HG03575 (cell line): ENCODE results near the gene SIPA1L3.

Source experiments
- ATAC-seq: cut with Tn5 transposase; IDR thresholded peaks from one replicate; pipeline ENCODE4 v1.9.1; 2021; ENCODE audit not compliant: unreplicated experiment, insufficient number of reproducible peaks, low FRiP score; ENCODE audit errors: extremely low read depth

SIPA1L3 gene

DNA sequence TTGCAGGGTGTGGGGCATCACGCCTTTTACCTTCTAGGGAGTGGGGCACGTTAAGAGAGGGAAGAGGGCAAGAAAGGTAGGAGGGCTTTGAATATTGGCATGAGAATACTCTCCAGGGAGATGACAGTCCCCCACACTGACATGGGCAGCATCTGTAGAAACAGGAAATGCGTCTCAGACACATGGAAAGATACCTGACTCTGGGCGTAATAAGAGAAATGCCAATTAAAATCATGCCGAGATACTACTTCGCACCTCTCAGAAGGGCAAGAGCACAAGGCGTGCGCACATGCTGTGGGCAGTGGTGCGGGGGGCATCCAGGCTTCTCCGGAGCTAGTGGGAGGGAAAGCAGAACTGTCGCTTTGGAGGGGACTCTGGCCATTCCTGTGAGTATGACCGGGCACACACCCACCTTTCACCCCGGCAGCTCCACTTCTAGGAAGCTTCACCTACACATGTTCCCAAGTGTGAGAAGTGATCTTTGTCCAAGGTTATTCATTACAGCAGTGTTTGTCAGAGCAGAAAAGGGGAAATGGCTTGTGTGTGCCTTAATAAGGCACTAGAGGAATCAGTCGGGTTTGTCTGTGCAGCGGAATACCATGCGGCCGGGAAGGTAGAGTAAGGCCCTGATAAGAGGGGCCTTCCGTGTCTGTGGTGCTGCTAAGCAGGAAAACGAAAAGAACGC, 99.5 kb downstream of the SIPA1L3 start:
- no peak for ATAC-seq

DNA sequence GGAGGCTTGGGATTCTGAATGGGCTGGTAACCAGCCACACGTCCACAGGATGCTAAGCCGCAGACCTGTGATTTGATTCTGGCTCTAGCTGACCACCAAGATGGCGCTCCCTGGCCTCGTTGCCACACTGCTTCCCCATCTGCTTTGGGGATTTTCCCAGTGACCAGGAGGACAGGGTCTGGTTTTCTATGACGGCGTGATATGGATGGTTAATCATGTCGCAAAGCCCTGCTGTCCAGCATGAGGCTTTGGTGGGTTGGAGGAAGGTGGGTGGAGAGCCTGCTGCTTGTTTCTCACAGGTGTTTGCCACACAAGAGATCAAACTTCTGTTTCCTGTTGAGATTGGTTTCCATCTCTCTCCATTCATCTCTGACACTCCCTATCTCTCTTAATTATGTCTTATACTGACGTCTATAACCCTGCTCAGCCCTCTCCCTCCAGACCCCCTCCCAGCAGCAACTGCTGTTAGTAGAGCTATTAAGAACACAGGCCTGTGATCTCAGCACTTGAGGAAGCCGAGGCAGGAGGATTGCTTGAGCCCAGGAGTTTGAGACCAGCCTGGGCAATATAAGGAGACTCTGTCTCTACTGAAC, 102.7 kb downstream of the SIPA1L3 start:
- no peak for ATAC-seq

DNA sequence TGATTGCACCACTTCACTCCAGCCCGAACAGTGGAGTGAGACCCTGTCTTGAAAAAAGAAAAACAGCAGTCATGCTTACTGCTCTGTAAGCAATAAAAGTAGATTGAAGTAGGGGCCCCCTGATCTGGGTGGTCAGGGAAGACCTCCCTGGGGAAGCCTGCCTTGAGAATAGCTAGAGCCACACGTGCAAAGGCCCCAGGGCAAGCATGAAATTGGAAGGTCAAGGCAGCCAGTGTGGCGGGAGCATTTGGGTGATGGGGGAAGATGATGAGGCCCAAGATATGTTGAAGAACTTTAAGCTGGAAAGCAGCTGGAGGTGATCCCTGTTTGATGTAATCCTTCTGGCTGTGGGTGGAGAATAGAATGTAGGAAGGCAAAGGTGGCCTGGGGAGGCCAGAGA, 104.4 kb downstream of the SIPA1L3 start:
- ATAC-seq, result no peak

DNA sequence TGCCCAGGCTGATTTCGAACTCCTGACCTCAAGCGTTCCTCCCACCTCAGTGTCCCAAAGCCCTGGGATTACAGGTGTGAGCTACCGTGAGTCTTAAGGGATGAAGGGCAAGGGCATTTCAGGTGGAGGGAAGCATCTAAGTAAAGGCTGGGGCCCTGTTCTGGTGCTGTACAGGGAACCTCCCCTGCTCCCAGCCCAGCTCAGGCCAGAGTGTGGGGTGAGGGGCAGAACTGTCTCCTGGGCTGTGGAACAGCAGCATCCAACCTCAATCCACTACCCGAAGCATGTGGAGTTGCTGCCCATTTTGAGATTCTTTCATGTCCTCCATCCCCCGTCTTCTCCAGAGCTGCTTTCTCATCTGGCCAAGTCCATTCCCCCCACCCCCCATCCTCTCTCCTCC, 105.3 kb downstream of the SIPA1L3 start:
- ATAC-seq, result no peak

DNA sequence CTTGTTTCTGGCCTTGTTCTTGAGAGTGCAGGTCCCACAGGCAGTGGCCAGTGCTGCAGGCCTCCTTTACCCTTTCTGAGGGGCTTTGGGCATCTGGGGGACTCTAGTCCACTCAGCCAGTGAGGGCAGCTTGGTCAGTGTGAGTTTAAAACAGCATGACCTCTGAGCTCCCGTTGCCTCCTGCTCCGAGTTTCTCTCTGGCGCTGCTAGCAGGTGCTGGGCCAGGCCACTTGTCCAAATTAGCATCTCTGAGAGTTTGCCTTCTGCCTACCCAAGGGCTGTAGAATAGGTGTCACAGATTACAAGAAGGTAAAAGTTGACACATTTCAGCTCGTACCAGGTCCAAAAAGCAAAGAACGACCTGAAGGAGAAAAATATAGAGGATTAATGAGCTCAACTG, 105.9 kb downstream of the SIPA1L3 start:
- ATAC-seq, result no peak

DNA sequence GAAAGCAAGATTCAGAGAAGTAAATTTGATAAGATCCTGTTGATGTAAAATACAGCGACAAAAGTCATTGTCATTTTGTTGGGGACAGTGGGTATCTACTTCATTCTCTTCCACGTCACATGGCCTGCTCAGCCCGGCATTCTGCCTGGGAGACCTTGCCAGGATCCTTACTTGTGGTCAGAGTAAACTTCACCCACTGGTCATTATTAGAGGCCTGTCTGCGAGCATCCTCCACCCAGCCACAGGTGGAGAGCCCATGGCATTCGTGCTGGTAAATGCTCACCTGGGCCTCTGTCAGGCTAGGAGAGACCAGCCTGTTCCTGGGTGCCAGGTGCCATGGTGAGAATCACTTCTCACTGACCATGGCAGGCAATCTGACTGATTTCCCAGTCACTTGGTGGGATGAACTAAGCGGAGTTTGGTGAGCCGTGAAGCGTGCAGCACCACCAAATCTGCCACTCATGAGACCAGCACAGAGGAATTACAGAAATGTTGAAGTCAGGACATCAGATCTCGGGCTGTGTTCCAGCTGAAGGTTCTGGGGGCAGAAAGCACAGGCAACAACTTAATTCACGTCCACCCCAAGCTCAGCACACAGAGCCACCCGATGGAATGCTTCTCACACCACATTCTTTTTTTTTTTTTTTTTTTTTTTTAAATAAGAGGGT, 107.0 kb downstream of the SIPA1L3 start:
- no peak for ATAC-seq

DNA sequence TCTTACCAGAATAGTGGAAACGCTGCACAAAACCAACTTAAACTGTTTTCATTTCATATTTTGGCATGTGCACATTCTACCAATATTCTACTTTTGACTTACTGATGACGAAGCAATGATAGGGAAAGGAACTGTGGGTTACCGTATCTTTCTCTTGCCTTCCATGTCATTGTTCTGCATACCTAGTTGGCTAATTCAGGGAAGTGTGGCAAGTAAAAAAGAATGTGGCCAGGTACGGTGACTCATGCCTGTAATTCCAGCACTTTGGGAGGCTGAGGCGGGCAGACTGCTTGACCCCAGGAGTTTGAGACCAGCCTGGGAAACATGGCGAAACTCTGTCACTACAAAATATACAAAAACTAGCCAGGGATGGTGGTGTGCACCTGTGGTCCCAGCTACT, 108.2 kb downstream of the SIPA1L3 start:
- ATAC-seq, result no peak

DNA sequence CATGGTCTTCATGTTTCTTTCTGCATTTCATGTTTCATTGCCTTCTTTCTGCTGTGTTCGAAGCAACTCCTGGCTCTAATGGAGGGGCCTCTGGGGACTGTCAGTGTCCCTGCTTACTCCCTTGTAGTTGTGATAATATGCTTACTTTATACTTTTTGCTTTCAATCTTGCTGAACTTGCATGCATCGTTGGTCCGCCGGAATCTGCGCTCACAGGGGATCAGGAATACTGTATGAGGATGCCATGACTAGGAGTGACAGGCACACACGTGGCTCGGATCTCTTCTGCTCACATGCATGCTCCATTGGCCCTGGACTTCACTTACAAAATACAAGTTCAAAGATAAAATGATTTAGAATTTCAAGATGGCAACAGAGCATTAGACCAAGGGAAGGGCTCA, 108.8 kb downstream of the SIPA1L3 start:
- ATAC-seq, result no peak

DNA sequence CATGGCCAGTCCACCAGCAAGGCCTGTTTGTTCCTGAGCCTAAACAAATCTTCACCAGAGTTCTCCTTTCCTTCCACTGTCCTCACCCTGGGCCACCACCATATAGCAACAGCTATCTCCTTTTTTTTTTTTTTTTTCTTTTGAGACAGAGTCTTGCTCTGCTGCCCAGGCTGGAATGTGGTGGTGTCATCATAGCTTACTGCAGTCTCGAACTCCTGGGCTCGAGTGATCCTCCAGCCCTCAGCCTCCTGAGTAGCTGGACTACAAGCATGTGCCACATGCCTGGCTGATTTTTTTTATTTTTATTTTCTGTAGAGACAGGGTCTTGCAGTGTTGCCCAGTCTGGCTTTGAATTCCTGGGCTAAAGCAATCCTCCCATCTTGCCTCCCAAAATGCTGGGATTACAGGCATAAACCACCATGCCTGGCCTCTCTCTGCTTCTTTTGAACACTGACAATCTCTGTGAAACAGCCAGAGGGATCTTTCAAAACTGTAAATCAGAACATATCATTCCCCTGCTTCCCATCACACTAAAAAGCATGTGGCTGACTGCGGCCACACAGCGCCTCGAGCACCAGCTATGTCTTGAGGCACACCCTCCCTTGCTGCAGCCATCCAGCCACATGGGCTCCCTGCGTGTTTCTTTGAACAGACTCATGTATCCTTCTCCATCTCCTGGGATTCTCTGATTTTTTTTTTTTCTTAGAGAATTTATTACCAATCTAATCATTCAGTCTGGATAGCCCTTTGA, 110.6 kb downstream of the SIPA1L3 start:
- no peak for ATAC-seq

DNA sequence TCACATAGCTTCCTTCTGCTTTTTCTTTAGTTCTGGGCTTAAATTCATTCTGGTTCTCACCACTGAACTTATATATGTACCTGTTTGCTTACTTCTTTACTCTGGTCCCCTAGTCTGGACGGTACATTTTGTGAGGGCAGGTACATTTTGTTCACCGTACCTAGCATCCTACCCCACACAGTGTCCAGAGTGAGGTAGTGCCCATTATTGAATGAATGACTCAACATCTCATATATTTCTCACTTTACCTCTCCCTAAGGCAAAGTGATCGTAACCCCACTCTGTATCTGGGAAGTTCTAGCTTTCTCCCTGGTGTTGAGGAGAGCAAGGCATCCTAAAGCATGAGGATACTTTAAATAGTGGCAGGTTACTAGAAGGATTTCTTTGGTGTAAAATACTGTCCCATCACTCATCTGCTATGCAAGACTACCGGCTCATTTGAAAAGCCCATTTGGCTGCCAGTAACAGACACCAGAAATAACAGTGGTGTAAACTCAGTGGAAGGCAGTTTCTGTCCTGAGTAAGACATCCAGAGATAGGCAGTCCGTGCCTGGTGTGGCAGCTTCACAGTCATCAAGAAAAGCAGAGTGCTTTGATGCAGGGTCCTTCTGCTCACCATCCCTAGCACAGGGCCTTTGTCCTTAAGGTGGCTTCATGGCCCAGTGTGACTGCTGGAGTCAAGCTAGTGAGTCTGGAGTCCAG, 111.8 kb downstream of the SIPA1L3 start:
- ATAC-seq, result no peak

DNA sequence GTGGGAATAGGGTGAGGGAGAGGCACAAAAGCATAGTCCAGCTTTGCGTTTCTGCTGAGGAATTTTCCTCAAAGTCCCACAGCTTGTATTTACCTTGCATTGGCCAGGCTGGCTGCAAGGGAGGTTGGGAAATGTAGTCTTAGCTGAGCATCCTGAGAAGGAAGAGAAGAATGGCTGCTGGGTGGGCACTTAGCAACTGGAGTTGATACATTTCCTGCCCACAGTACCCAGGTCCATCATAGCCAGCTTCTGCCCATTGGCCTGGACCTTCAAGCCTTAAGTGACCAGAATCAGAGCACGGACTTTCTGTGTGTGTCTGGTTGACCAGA, 112.4 kb downstream of the SIPA1L3 start:
- no peak for ATAC-seq

DNA sequence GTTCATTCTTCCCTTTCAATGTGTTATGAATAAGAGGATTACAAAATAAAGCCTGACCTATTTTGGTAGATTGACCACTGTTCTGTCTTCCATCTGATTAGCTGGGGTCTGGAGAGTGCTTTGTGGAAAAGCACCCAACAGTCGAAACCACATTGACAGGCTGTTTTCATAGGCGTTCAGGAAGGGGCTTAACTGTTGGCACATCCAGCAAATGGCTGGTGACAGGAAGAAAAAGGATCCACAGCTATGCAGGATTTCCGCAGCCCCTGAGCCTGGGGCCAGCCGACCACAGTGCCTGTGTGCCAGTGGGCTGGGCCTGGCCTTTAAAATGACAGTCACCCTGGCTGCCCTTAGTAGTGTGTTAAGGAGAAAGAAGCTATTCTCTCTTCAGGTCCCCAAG, 113.3 kb downstream of the SIPA1L3 start:
- ATAC-seq, result no peak

DNA sequence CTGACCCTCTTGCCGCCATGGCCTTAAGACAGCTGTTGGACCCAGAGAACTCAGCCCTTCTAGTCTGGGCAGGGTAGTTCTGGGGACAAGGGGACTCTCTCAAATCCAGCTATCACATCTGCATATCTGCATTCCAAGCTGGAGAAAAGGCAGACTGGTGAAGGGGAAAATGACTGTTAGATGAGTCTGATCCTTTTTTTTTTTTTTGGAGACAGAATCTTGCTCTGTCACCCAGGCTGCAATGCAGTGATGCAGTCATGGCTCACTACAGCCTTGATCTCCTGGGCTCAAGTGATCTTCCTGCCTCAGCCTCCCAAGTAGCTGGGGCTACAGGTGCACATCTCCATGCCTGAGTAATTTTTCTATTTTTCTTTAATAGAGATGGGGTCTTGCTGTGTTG, 114.3 kb downstream of the SIPA1L3 start:
- no peak for ATAC-seq

DNA sequence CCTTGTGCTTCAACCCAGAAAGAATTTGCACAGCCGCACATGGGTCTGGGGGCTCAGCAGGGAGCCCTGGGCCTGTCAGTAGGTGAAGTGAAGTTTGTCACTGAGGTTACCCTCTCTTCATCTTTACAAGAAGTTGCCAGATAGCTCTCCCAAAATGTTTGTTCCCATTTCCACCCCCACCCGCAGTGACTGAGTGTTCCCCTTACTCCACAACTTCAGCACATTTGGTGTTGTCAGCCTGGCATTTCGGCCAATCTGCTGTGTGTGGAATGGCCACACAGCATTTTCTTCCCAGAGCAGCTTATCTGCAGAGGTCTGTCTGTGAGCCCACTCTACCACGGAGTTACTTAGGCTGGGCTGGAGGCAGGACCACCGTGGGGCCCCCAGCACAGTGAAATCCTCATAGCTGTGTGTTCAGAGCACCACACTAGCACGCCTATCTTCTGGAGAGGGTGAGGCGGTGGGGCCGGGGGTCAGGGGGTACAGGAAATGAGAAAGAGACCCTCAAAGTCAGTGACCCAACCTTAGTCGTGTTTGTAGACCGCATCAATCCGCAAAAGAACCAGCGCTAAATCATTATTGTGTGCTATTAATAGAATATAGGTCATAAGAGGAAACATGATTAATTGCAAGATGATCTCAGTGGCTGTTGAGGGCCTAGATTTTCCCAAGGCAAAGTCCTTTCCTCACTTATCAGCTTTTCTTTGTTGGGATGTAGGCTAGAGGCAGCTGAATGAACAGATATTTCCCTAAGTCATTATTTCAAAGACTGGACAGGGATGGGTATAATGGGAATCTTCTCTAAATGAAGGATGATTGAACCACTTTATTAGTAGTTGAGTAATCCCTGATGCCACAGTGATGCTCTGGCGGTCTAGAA, 116.0 kb downstream of the SIPA1L3 start:
- ATAC-seq, result no peak

DNA sequence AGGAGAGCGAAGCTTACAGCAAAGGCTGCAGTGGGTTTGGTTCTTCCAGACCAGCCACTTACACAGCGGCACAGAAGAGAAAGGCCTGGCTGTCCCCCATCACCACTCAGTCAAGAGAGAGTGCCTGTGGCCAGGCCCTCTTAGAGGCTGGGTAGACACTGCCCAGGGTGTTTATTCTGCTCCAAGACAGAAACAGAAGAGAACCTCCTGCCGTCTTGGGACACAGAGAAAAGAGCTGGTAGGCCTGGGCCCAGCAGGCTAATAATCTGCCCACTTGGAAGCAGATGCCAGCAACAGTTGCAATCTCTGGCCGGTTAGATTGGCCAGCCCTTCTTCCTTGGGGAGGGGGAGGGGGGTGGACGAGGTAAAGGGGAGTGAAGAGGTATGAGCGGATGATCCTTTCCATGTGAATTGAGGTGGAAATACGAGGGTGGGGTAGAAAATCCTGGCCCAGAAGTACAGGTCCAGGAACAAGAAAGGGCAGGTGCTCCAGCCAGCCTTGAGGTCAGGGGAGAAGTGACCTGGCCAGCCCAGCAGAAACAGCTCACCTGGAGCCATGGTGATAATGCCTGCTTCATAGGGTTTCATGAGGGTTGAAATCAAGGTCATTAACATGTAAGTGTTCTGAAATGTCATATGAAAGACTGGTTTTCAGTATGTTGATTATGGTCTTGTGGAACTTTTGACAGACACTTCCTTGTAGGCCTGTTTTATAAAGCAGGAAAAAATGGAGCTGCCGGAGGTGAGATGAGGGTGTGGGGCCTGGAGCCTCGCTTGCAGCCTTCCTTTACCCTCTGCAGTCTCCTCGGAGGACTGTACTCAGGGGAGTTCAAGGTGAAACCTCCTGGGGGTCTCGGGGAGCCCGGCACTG, 116.9 kb downstream of the SIPA1L3 start:
- no peak for ATAC-seq

DNA sequence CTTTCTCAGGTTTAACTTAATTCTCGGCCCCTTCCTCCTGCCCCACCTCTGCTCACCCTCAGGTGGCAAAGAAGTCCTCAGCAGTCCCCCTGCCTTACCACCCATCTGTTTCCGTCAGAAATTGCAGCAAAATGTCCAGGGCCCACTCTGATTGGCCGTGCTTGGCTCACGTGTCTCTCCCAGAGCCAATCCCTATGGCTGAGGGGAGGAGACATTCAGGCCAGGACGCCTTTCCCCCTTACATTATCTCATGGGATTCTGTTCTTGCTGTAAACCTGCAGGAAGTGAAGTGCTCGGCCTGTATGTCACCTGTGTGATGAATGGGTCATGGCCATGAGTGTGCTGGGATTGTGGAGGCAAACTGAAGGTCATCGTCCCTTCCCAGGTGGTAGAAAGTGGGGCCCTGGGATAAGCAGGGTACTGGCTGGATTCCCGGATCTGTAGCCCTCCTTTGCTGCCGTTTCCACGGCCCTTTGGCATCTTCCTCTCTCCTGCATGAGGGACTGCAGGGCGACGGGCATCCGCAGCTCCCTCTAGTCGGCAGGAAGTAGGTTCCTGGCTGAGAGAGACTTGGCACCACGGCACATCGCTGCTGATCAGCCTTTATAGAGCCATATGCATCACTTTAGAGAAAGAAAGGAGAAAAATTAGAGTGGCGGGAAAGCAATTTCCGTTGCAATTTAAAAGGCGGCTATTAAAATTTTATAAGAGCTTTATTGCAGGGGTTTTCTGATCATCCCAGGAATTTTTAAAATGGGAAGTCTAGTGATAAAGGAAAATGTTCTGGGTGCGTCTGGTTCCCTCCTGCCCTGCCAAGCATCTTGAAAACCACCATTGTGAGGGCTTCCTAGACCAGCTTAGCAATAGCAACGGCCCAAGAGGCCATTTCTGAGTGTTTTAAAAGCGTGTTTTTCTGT, 118.2 kb downstream of the SIPA1L3 start:
- no peak for ATAC-seq

DNA sequence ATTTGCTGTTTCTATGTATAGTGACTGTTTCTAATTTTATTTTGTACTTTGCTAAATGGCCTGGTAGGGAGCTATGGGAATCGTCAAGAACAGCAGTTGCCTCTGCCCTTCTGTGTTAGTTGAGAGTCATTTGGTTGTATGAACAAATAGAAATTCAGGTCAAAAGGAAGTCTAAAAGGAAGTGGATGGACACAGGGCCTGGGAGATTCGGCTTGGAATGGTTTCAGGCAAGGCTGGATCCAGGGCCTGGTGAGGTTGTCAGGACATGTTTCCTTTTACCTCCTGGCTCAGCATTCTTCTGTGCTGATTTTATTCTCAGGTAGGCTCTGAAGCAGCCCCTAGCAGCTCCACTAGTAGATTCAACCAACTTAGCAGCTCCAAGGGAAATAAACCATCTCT, 118.9 kb downstream of the SIPA1L3 start:
- ATAC-seq, result no peak
